ENCODE measurements around the gene TEP1.

TEP1 gene

GRCh38 chr14:20434701-20435581, 21.6 kb upstream of the TEP1 start:
- DNase-seq (ENCODE audit: low read depth, low spot score), result no peak

- no peak for DNase-seq (ENCODE audit: low read depth, low spot score)
These were observed 16.7 kb upstream of the TEP1 start for GRCh38 chr14:20429801-20430669.

GRCh38 chr14:20428802-20429201, 15.5 kb upstream of the TEP1 start:
- DNase-seq (ENCODE audit: low read depth, low spot score), result no peak

DNA sequence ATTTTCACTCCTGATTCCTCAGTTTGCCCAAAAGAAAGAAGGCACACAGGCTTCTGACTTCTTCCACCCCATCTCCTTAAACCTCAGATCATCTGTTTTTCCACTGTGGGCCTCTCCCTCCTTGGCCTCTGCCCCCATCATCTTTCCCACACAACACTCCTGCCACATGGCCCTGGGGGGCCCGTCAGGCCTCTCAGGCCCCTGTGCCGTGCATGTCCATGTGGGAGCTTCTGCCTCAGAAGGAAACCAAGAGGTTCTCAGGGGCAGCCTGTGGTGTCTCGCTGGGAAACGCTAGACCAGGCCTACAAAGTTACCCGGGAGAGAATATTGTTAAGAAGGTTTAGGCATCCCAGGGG, 14.7 kb upstream of the TEP1 start:
- DNase-seq (ENCODE audit: low read depth, low spot score), result no peak

DNA sequence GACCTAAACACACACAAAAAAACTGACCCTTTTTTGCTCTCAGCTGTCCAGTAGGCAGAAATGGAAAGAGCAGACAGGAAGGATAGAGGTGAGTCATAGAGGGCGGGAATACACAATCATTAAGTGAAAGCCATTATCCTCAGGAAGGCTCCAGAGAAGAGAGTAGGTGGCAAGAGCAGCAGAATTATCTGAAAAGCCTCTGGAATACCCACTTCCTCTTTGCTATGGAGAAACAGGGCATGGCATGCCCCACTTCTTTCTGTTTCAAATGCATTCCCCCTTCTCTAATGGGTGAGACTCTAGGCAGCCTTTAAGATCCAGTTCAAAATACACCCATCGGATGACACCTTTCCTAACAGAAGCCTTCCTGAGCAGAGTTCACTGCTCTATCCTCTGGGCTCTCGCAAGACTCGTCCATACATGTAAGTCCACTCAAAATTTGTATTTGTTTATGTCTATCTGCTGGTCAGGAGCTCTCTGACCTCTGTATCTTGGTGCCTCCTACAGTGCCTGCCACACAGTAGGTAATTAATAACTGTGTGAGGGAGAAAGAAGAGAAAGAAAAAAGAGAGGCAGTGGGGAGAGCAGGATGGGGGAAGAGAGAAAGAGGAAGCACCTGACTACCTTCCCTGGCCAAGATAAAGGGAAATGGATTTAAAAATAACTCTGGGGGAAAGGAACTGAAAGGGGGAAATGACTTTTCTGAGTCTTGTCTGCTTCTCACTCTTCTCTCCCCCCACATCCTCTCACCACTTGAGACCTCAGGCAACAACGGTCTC, 14.1 kb upstream of the TEP1 start:
- no peak for DNase-seq (ENCODE audit: low read depth, low spot score)

DNA sequence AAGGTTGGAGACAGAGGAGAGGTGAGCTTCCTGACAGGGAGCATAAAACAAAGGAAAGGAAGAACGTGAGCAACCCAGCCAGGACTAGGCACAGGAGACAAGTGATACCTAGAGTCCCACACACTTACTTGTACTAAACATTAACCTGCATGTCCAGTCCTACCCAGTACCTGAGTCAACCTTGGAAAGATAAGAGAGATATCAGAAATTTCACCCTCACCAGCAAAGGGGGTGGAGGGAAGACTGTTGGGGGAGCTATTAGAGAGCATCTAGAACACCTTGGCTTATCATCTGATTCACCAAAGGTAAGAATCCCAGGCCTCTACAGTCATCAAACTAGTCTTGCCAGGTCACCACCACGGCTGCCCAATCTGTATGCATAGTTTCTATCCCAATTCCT, 11.6 kb upstream of the TEP1 start:
- DNase-seq (ENCODE audit: low read depth, low spot score), result no peak

DNA sequence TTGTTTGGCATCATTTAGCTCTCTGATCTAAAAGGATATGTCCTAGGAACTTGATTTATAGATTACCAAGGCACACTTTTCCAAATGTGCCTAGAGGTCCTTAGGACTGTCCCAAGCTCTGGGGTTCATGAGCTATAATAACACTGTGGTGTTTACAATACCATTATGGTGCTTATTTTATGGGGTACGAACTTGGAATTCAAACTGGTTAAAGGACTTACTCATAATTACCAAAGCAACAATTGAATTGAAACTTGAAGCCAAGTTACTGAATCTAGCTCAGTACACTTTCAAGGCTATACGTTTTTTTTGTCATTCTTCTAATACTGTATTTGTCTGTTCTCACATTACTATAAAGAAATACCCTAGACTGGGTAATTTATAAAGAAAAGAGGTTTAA, 9.6 kb upstream of the TEP1 start:
- no peak for DNase-seq (ENCODE audit: low read depth, low spot score)

- no peak for DNase-seq (ENCODE audit: low read depth, low spot score)
These were observed 8.0 kb upstream of the TEP1 start for GRCh38 chr14:20421267-20421666.

DNA sequence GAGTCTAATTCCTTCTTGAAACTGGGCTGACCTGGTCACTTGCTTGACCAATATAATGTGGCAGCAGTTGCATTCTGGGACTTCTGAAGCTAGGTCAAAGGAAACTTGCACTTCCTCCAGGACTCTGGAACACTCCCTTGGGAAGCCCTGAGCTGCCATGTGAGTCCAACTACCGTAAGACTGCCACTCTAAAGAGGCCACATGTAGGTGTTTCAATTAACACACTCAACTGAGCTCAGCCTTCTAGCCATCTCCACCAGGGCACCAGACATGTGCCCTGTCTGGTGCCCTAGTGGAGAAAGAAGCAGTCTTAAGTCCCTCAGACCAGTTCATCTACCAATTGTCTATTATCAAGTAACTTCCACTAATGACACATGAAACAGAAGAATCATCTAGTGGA, 6.1 kb upstream of the TEP1 start:
- no peak for DNase-seq (ENCODE audit: low read depth, low spot score)

GRCh38 chr14:20418501-20418909, 5.2 kb upstream of the TEP1 start:
- DNase-seq (ENCODE audit: low read depth, low spot score), result no peak

- no peak for DNase-seq (ENCODE audit: low read depth, low spot score)
These were observed 4.2 kb upstream of the TEP1 start for GRCh38 chr14:20417250-20418186.

DNA sequence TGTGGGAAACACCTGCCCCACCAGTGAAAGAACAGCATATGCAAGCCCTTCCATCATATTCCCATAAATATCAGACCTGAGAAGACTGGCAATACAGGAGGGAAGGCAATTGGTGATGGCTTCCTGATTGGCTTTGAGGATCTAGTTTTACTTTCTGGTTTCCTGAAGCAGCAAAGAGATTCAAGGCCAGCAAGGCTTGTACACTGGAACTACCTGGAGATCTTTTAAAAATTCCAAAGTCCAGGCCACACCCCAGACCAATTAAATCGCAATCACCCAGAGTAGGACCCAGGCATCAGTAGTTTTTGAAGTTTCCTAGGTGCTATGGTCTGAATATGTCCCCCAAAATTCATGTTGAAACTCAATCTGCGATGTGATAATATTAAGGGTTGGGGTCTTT, 2.9 kb upstream of the TEP1 start:
- DNase-seq (ENCODE audit: low read depth, low spot score), result no peak

DNA sequence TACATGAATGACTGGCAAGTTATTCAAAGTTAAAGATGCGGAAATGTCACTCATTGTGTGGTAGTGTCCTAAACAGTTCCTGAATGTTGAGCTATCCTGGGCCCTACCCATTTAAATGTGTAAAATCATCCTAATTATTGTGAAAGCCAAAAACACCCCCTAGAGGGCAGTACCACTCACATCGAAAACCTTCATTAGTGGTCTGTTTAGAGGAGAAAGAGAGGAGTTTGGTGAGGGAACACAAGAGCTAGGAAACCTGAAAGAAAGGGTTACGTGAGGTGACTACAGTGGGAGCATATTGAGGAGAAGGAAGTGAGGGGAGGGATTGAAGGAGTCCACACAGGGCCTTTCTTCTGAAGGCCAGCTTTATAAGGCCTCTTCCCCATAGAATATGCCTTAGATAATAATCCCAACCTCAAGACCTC, 2.5 kb upstream of the TEP1 start:
- no peak for DNase-seq (ENCODE audit: low read depth, low spot score)

GRCh38 chr14:20413744-20414082, 412 bp upstream of the TEP1 start:
- DNase-seq (ENCODE audit: low read depth, low spot score), result no peak

DNA sequence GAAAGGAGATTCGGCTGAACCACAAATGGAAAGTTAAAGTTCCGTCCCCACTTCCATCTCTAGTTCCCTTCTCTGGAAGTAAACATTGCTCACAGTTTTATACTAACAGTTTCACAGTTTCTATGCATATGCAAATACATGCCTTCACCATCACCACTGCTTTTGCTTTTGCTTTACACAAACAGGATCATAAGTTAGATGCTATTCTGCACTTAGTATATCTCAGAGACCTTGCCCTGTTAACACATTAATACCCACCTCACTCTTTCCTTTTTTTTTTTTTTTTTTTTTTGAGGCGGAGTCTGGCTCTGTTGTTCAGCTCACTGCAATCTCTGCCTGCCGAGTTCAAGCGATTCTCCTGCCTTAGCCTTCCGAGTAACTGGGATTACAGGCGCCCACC, 890 bp downstream of the TEP1 start:
- no peak for DNase-seq (ENCODE audit: low read depth, low spot score)

- DNase-seq (ENCODE audit: low read depth, low spot score), result no peak
These were observed 4.1 kb downstream of the TEP1 start for GRCh38 chr14:20409226-20409625.

DNA sequence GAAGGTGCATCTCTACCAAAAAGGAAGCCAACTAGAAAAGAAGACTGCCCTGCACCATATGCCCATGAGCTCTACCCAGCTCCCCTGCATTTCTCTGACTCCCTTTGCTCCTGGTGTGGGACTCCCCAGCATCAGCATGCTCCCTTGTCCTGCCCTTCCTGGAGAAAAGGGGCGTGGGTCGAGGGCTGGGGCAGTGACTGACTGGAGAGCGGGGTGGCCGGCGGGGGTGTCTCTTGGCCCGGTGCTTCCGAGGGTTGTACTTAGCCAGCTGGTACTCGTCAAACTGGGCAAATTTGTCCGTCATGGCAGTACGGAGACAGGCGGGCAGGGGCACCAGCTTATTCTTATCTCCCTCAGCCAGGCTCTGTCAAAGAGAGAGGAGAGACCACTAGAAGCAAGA, 9.8 kb downstream of the TEP1 start:
- DNase-seq (ENCODE audit: low read depth, low spot score), result no peak

- DNase-seq (ENCODE audit: low read depth, low spot score), result no peak
These were observed 12.2 kb downstream of the TEP1 start for GRCh38 chr14:20400965-20401593.

GRCh38 chr14:20400589-20400964, 12.7 kb downstream of the TEP1 start:
- DNase-seq (ENCODE audit: low read depth, low spot score), result no peak

DNA sequence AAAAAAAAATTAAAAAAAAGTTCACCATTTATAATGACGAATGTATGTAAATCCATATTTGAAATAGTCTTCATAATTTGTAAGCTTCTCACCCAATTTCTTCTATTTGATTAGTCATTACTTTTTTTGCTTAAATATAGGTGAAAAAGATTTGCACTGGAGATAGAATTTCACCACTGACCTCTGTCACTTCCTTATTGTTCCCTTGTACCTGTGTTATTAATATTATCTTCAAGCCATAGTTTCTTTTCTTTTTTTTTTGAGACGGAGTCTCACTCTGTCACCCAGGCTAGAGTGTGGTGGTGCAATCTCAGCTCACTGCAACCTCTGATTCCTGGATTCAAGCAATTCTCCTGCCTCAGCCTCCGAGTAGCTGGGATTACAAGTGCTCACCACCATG, 15.8 kb downstream of the TEP1 start:
- no peak for DNase-seq (ENCODE audit: low read depth, low spot score)

DNA sequence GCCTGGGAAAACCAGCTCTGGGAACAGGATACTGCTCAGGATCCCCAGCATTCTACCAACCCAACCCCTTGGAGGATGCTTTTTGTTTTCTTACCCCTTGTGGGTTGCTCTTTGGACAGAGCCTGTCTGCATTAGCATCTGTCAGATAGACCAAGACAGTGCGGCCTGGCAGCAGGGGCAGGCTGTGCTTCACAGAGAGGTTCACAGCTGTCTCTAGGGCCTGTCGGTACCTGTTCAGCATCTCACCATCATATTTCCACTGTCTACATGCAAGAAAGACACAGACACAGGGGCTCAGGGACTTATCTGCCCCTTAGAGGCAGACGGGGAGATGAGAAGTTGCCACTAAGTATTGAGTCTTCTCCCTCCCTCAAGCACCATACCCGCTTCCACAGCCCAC, 21.8 kb downstream of the TEP1 start:
- no peak for DNase-seq (ENCODE audit: low read depth, low spot score)

All from activated naive CD8-positive, alpha-beta T cell treated with anti-CD3 and anti-CD28 coated beads, Interleukin-2, amount 50 U/mL, for 16 hours (primary cell).